GM19455 (cell line): ENCODE measurements around the gene MBD4.
"Not testable (repeated sequence)": the region's sequence is repeated elsewhere in the genome, so short reads cannot be mapped to it uniquely, and the experiment has no call there.

Source experiments
- ATAC-seq: cut with Tn5 transposase; IDR thresholded peaks from one replicate; pipeline ENCODE4 v1.9.1; 2021; ENCODE audit not compliant: unreplicated experiment

Gene MBD4

DNA sequence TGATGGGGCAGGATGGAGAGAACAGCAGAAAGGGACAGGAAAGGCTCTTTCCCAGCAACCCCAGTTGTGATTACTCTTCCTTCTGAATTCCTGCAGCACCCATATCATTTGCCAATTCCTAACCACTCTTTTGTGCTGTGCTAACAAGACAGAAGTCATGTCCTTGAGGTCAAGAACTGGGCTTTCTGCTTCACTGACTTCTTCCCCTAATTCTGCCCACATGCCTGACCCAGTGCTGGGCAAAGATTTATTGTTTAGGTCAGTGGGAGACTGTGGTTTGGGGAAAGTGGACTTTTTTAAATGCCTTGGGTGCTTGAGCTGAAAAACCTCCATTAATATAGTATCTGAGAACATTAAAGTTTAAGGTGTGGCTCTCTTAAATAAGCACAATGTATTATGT, 7.1 kb downstream of the MBD4 start:
- no peak for ATAC-seq

DNA sequence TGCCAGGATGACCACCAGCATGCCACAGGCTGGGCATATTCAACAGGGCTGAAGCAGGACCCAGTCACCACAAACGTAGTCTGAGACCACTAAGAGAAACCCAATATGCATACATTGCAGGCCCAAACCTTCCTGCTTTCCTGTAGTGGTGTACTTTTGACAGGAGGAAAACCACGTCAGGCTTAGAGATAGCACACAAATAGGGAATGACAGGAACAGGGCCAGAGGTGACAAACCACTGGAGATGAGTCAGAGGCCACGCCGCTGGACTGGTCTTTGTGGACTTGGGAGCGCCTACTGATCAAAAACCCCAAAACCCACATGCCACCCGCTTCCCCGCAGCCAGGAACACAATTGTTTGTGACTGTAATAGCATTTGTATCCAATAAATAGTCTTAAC, 7.7 kb downstream of the MBD4 start:
- no peak for ATAC-seq

GRCh38 chr3:129429602-129430001, 10.1 kb downstream of the MBD4 start:
- no peak for ATAC-seq

DNA sequence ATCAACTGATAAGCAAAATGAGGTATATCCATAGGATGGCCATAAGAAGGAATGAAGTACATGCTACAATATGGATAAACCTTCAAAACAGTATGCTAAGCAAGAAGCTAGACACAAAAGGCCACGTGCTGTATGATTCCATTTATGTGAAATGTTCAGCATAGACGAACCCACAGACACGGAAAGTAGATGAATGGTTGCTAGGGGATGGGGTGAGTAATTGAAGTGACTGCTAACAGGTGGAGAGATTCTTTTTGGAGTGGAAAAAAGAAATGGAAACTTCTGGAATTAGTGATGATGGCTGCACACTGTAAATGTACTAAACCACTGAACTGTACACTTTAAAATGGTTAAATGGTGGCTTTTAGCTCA, 10.7 kb downstream of the MBD4 start:
- ATAC-seq = no peak

DNA sequence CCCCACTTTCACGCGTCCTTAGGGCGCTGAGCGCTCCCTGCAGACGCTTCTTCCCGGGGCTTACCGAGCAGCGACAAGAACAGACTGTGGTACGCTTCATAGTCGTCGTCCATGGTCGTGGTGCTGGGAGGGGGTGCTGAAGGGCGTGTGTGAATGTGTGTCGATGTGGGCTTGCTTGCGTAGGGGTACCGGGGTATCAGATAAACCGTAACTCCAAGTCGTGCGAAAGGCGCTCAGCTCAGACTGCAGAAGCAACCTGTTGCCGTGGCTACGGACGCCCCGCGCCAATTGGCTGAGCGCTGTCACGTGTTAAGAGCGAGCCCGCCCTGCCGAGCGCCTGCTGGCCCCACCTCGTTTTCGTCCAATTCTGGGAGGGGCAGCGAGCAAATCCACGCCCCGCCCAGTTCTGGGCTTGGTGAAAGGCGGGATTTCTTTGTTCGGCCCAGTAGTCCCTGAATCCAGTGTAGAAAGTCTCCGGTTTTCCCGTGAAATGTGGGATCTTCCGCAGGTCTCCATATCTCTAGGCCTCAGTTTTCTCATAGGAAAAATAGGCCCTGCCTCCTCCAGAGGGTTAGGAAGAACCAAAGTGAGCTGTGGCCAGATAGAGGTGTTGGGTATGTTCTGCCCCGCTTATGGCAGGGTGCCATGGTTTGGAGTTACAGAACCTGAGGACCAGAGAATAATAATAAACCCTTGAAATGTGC, 11.2 kb downstream of the MBD4 start, which contains the start of gene EFCAB12:
Gene EFCAB12 (minus strand): TSS at position 261 of the 704 bp plus-strand sequence. CDS start 148 bp downstream, at position 113.
- ATAC-seq = peak; percentile 84

GRCh38 chr3:129428007-129428375, 11.8 kb downstream of the MBD4 start:
- ATAC-seq = no peak

GRCh38 chr3:129425619-129426018, 14.1 kb downstream of the MBD4 start:
- ATAC-seq = no peak

DNA sequence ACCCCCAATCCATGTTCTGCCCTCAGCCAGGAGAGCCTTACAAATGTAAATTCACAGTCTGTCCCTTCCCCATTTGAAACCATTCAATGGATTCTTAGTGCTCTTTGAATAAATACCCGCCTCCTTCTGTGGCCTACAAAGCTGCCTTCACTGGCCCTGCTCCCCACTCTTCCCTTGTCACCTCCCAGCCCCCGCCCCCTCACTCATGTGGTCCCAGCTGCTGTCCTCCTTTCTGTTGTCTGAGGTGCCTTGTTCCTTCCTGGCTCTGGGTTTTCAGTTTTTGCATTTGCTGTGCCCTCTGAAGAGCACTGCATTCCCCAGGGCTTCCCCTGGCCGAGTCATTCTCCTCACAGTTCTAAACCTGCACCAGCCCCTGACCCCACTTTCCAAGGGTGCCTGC, 14.5 kb downstream of the MBD4 start:
- no peak for ATAC-seq

GRCh38 chr3:129424185-129424841, 15.4 kb downstream of the MBD4 start:
- ATAC-seq = no peak

- ATAC-seq = no peak
These were observed 16.9 kb downstream of the MBD4 start for GRCh38 chr3:129422897-129423296.

DNA sequence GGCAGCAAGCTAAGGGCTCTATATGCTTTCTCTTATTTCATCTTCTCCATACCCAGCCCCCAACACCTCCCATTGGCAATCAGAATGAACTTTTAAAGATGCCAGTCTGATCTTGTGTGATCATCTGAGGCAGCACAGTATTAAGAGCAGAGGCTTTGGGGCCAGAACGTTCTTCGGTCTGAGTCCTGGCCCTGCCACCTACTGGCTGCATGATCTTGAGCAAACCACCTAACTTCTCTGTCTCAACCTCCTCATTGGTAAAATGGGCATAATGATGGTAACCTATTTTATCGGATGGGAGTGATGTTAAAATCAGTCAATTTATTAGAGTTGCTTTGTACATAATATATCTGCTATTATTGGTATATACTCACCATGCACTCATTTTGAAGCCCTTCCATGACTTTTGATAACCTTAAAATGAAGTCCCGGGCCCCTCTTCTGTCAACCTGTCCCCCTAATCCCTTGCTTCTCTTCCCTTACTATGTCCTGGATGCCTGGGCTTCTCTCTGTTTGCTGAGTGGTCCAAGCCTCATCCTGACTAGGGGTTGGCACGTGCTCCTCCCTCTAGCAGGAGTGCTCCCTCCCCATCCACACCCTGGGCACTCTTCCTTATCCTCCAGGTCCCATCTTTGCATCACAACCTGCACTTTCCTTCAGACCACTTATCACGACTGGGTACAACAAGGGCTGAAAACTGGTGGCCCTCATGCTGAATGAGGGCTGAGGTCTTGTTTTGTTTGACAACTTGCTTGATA, 17.6 kb downstream of the MBD4 start:
- no peak for ATAC-seq

GRCh38 chr3:129421236-129421883, 18.4 kb downstream of the MBD4 start:
- ATAC-seq = no peak

DNA sequence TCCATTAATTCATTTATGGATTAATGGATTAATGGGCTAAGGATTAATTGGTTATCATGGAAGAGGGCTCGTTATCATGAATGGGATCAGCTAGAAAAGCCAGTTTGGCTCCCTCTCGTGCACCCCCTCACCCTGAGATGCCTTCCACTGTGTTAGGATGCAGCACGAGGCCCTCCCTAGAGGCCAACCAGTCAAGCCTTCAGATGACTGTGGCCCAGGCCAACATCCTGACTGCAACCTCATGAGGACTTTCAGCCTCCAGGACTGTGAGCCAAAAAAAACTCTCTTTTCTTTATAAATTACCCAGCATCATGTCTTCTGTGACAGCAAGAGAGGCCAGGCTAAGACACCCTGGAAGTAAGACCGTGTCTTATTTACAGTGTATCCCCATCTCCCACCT, 20.3 kb downstream of the MBD4 start:
- no peak for ATAC-seq

- ATAC-seq = no peak
These were observed 21.4 kb downstream of the MBD4 start for GRCh38 chr3:129418041-129418973.

DNA sequence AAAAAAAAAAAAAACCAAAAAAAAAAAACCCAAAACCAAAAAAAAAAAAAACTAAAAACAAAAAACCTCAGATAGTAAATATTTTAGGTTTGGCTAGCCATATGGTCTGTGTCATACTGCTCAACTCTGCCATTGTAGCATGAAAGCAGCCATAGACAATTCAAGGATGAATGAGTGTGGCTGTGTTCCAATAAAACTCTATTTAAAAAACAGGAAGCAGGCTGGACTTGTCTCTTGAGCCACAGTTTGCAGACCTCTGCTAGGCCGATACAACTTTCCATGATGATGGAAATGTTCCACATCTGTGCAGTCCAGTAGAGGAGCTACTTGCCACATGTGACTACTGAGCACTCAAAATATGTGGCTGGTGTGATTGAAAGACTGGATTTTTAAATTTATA, 22.4 kb downstream of the MBD4 start:
- ATAC-seq = no peak

DNA sequence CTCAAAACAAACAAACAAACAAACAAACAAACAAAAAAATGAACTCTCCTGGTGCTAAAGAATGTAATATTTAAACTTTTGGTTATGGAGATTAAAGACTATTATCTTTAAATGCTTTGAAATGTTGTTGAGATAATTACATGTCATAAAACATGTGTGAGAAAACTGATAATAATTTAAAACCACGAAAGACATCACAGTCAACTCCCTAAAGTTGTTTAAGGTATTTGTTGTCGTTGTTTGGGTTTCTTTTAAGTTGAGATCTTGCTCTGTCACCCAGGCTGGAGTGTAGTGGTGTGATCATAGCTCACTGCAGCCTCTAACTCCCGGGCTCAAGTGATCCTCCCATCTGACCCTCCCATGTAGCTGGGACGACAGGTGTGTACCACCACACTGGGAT, 23.3 kb downstream of the MBD4 start:
- no peak for ATAC-seq

GRCh38 chr3:129415830-129416229, 23.9 kb downstream of the MBD4 start:
- no peak for ATAC-seq

DNA sequence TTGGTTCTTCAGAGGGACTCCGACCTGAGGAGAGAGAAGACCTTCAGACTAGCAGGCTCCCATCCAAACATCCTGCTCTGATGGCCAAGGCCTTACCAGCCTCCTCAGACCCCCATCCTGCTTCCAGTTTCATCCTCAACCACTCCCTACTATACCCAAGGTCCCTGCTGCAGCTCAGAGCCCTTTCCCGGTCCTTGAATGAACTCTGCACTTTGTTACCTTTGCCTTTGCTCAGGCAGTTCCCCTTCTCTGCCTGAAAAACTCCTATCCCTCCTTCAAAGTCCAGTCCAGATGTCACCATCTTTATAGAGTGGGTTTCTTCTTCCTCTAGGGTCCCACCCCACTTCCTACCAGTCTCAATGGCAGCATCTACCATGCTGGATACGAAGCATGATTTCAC, 24.4 kb downstream of the MBD4 start:
- no peak for ATAC-seq

GRCh38 chr3:129413687-129414506, 25.9 kb downstream of the MBD4 start:
- peak; percentile 64 for ATAC-seq

GRCh38 chr3:129413238-129413637, 26.5 kb downstream of the MBD4 start:
- ATAC-seq = not testable (repeated sequence)
